KMS-11 (cell line): ENCODE measurements around the gene GTPBP4.

ENCODE experiments used
- H2AFZ ChIP-seq: fragments of 200-600 bp; sonication (generic); 2 replicates; pipeline ENCODE4 v1.6.1; 2016; ENCODE audit warnings: antibody characterized with exemption, mixed run types, low read depth
- H3K27ac ChIP-seq: fragments of 200-600 bp; sonication (generic); 2 replicates; pipeline ENCODE4 v1.6.1; 2016; ENCODE audit warnings: mild to moderate bottlenecking, mixed run types
- H3K27me3 ChIP-seq: fragments of 200-600 bp; sonication (generic); 2 replicates; pipeline ENCODE4 v1.6.1; 2017; ENCODE audit warnings: mild to moderate bottlenecking, low read depth, mixed run types, moderate library complexity; ENCODE audit not compliant: insufficient read depth
- H3K36me3 ChIP-seq: fragments of 200-600 bp; sonication (generic); 2 replicates; pipeline ENCODE4 v1.6.1; 2017; ENCODE audit warnings: mild to moderate bottlenecking, mixed run types; ENCODE audit not compliant: insufficient read depth
- H3K4me1 ChIP-seq: fragments of 200-600 bp; sonication (generic); 2 replicates; pipeline ENCODE4 v1.6.1; 2016; ENCODE audit warnings: mild to moderate bottlenecking, low read depth, mixed run types; ENCODE audit not compliant: poor library complexity, severe bottlenecking
- H3K4me2 ChIP-seq: fragments of 200-600 bp; sonication (generic); 2 replicates; pipeline ENCODE4 v1.7.0; 2016; ENCODE audit warnings: mild to moderate bottlenecking, mixed run types
- H3K4me3 ChIP-seq: fragments of 200-600 bp; sonication (generic); IDR thresholded peaks from 2 replicates; pipeline ENCODE4 v1.6.1; 2017; ENCODE audit warnings: low read depth, low read length, mixed read lengths; ENCODE audit not compliant: insufficient read depth
- H3K79me2 ChIP-seq: fragments of 200-600 bp; sonication (generic); 2 replicates; pipeline ENCODE4 v1.6.1; 2016; ENCODE audit warnings: low read depth, mixed run types; ENCODE audit not compliant: insufficient read depth
- H3K9ac ChIP-seq: fragments of 200-600 bp; sonication (generic); 2 replicates; pipeline ENCODE4 v1.6.1; 2016; ENCODE audit warnings: mild to moderate bottlenecking, mixed run types
- H4K20me1 ChIP-seq: fragments of 200-600 bp; sonication (generic); 2 replicates; pipeline ENCODE4 v1.6.1; 2016; ENCODE audit warnings: mild to moderate bottlenecking, mixed run types; ENCODE audit not compliant: insufficient read depth
- CTCF ChIP-seq: fragments of 200-600 bp; sonication (generic); conservative IDR thresholded peaks from 2 replicates; pipeline ENCODE4 v1.6.1; 2017; ENCODE audit warnings: low read depth, mild to moderate bottlenecking, antibody characterized with exemption, low read length, moderate library complexity, mixed read lengths

Gene GTPBP4

DNA sequence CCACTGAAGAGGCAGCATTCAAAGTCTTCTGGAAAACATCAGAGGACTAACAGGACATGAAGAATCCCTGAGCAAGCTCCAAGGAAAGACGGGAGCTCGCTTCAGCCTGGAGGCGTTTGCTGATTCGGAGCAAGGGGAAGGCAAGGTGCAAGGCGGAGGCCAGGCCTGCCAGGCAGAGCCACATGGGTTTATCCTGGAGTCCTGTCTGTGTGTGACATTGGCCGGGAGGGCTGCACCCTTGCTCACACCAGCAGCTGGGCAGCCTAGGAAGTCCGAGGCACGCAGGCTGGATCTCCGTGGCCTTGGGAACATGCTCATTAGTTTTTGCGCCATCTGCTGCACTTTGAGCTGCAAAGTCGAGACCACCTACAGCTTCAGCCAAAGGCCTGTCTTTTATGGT, 34.4 kb upstream of the GTPBP4 start:
- no peak overlapping the region for H3K4me3 ChIP-seq
- H3K9ac ChIP-seq: no peak overlapping the region
- H3K36me3 ChIP-seq: no peaks in the 10 kb centered on the region
- no peak for TF ChIP-seq CTCF
- H4K20me1 ChIP-seq: no peaks in the 10 kb centered on the region
- no peak overlapping the region for H3K4me2 ChIP-seq
- H3K27me3 ChIP-seq: no peaks in the 10 kb centered on the region
- no peaks in the 10 kb centered on the region for H3K4me1 ChIP-seq
- H3K27ac ChIP-seq: no peak overlapping the region
- no peak overlapping the region for H2AFZ ChIP-seq
- H3K79me2 ChIP-seq: no peaks in the 10 kb centered on the region

DNA sequence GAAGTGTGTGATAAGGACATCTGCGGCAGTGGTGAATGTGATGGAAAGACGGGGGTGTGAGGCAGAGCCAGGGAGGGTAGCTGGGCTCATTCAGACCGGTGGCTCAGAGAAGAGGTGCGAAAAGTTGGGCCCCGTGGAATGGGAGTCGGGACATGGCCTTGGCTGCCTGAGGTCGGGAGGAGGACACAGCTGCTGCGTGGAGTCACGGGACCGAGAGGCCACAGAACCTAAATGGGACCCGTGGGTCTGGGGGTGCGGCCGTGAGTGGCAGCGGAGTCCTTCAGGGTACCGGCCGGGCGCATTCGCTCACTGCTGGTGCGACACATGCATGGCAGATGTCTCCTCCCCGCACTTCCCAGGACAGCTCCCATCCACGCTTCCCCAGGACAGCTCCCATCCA, 33.8 kb upstream of the GTPBP4 start:
- H4K20me1 ChIP-seq: no peaks in the 10 kb centered on the region
- no peak overlapping the region for H3K9ac ChIP-seq
- no peak overlapping the region for H2AFZ ChIP-seq
- H3K4me3 ChIP-seq: no peak overlapping the region
- no peaks in the 10 kb centered on the region for H3K4me1 ChIP-seq
- H3K79me2 ChIP-seq: no peaks in the 10 kb centered on the region
- no peak for TF ChIP-seq CTCF
- H3K27me3 ChIP-seq: no peaks in the 10 kb centered on the region
- H3K4me2 ChIP-seq: no peak overlapping the region
- no peak overlapping the region for H3K27ac ChIP-seq
- H3K36me3 ChIP-seq: no peaks in the 10 kb centered on the region

GRCh38 chr10:955127-955819, 33.0 kb upstream of the GTPBP4 start:
- H3K9ac ChIP-seq: no peak overlapping the region
- H3K4me2 ChIP-seq: no peak overlapping the region
- H3K27ac ChIP-seq: no peak overlapping the region
- H3K36me3 ChIP-seq: no peaks in the 10 kb centered on the region
- no peak overlapping the region for H2AFZ ChIP-seq
- H4K20me1 ChIP-seq: no peaks in the 10 kb centered on the region
- no peaks in the 10 kb centered on the region for H3K4me1 ChIP-seq
- no peaks in the 10 kb centered on the region for H3K27me3 ChIP-seq
- H3K4me3 ChIP-seq: no peak overlapping the region
- no peak for TF ChIP-seq CTCF
- no peaks in the 10 kb centered on the region for H3K79me2 ChIP-seq

DNA sequence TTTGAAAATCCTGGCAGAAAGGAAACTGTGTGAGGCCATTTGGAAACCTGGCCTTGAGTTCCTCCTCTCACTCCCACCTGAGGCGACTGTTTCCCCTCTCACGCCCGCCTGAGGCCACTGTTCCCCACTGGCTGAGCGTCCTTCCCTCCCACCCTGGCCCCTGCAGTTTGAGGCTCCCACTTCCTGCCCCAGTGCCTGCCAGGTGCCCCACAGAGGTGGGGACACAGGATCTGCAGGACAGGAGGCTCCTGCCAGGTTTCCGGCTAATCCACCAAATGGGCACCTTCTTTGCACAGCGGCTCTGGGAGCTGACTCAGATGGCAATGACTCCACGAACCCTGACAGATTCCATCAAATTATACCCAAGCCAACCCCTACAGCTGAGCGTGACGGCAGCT, 32.4 kb upstream of the GTPBP4 start:
- Histone ChIP-seq H3K9ac (no peak overlapping the region), H3K4me3 (no peak overlapping the region), H3K27ac (no peak overlapping the region), H3K27me3 (no peaks in the 10 kb centered on the region), H3K4me1 (no peaks in the 10 kb centered on the region), H3K79me2 (no peaks in the 10 kb centered on the region), H2AFZ (no peak overlapping the region), H4K20me1 (no peaks in the 10 kb centered on the region), H3K36me3 (no peaks in the 10 kb centered on the region), H3K4me2 (no peak overlapping the region)
- TF ChIP-seq CTCF: no peak
